GM10266 (cell line): Measurements from ENCODE around the gene LMNB1.
"Not testable (repeated sequence)": the region's sequence is repeated elsewhere in the genome, so short reads cannot be mapped to it uniquely, and the experiment has no call there.

Experiments used
- DNase-seq: peaks from one replicate; pipeline ENCODE4 v3.0.0; 2012; ENCODE audit errors: extremely low spot score
- TF ChIP-seq, protein P1 (sequence below): IDR thresholded peaks from 2 replicates; pipeline ENCODE4 v1.5.1; 2012; ENCODE audit warnings: mild to moderate bottlenecking, low read depth; ENCODE audit not compliant: control insufficient read depth, insufficient read depth; ENCODE audit errors: missing control alignments

LMNB1 gene

DNA sequence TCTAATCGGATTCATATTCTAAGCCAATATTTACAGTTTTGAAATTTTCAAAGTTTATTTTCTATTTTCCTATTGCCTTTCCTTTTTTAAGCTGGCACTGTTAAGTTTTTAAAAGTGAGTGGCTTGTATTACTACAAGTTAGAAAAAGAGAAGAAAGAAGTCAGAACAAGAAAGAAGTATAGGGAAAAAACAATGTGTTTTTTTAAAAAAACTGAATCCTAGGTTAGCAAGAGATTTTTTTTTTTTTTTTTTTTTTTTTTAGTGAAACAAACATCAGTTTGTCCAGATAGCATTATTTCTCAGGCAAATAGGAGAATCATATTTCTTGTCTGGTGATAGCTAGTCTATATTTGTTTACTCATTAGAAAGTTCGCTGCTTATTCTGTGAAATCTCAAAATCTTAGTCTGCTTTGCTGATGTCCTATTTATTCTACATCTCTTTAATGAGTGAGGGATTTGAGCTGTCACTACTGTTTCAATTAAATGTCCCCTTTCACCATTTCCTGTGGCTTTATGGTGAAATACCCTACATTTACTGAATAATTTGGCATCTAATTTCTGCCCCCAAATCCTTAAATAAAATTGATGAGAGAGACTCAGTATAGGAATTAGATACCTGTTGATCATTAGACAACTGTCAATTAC is 19.1 kb upstream of the LMNB1 start:
- no peak for DNase-seq
- TF ChIP-seq, protein P1, sequence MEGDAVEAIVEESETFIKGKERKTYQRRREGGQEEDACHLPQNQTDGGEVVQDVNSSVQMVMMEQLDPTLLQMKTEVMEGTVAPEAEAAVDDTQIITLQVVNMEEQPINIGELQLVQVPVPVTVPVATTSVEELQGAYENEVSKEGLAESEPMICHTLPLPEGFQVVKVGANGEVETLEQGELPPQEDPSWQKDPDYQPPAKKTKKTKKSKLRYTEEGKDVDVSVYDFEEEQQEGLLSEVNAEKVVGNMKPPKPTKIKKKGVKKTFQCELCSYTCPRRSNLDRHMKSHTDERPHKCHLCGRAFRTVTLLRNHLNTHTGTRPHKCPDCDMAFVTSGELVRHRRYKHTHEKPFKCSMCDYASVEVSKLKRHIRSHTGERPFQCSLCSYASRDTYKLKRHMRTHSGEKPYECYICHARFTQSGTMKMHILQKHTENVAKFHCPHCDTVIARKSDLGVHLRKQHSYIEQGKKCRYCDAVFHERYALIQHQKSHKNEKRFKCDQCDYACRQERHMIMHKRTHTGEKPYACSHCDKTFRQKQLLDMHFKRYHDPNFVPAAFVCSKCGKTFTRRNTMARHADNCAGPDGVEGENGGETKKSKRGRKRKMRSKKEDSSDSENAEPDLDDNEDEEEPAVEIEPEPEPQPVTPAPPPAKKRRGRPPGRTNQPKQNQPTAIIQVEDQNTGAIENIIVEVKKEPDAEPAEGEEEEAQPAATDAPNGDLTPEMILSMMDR = no peak

DNA sequence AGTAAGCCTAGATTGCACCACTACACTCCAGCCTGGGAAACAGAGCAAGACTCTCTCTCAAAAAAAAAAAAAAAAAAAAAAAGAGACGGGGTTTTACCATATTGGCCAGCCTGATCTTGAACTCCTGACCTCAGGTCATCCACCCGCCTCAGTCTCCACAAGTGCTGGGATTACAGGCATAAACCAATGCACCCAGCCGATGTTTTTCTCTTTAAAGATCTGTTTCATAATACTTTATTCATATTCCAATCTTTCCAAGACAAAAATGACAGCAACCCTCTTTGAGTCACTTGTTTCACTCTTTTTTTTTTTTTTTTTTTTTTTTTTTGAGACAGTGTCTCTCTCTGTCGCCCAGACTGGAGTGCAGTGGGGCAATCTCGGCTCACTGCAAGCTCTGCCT is 13.6 kb upstream of the LMNB1 start:
- DNase-seq = no peak

DNA sequence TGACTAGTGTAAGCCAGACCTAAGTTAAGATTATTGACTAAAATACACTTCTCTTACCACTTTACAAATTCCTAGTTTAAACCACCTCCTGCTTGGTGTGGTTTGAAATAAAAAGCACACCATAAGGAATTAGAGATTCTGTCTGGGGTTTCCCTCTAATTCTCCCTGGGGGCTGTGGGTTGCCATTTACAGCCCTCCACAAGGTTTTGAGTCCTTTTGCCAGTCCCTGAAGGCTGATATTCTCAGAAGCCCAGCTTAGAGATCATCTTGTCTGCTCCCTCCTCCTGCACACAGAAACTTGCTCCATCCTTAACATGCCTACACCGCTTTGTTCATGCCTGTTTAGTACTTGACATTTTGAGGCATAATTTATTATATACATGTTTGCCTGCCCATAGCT is 7.2 kb upstream of the LMNB1 start:
- TF ChIP-seq, protein P1 = no peak
- no peak for DNase-seq

More for the DNA sequence above, 13.6 kb upstream of the LMNB1 start:
- TF ChIP-seq, protein P1 = no peak

DNA sequence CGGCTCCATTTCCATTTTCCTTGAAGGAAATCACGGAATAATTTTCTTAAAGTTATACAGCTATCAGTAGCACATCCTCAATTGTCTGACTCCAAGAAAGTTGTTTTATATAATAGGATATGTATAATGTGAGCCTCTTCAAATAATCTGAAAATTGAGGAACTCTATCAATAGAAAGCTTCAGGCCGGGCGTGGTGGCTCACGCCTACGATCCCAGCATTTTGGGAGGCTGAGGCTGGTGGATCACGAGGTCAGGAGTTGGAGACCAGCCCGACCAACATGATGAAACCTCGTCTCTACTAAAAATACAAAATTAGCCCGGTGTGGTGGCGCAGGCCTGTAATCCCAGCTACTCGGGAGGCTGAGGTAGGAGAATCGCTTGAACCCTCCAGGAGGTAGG is 3.4 kb upstream of the LMNB1 start:
- not testable (repeated sequence) for DNase-seq

DNA sequence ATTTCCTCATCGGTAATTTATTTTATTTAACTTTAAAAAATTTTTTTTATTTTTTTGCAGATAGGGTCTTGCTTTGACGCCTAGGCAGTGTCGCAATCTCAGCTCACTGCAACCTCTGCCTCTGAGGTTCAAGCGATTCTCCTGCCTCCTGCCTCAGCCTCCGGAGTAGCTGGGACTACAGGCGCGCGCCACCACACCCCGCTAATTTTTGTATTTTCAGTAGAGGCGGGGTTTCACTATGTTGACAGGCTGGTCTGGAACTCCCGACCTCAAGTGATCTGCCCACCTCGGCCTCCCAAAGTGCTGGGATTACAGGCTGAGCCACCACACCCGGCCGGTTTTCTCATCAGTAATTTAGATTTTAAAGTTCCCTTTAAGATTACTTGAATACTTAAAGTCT is 2.3 kb upstream of the LMNB1 start:
- not testable (repeated sequence) for DNase-seq

DNA sequence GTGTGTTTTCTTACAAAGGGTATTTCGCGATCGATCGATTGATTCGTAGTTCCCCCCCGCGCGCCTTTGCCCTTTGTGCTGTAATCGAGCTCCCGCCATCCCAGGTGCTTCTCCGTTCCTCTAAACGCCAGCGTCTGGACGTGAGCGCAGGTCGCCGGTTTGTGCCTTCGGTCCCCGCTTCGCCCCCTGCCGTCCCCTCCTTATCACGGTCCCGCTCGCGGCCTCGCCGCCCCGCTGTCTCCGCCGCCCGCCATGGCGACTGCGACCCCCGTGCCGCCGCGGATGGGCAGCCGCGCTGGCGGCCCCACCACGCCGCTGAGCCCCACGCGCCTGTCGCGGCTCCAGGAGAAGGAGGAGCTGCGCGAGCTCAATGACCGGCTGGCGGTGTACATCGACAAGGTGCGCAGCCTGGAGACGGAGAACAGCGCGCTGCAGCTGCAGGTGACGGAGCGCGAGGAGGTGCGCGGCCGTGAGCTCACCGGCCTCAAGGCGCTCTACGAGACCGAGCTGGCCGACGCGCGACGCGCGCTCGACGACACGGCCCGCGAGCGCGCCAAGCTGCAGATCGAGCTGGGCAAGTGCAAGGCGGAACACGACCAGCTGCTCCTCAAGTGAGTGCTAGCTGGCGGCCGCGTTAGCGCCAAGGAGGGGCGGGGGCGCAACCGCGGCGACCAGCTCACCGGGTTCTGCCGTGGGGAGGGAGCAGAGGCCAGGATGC is 480 bp downstream of the LMNB1 start:
- DNase-seq = no peak

DNA sequence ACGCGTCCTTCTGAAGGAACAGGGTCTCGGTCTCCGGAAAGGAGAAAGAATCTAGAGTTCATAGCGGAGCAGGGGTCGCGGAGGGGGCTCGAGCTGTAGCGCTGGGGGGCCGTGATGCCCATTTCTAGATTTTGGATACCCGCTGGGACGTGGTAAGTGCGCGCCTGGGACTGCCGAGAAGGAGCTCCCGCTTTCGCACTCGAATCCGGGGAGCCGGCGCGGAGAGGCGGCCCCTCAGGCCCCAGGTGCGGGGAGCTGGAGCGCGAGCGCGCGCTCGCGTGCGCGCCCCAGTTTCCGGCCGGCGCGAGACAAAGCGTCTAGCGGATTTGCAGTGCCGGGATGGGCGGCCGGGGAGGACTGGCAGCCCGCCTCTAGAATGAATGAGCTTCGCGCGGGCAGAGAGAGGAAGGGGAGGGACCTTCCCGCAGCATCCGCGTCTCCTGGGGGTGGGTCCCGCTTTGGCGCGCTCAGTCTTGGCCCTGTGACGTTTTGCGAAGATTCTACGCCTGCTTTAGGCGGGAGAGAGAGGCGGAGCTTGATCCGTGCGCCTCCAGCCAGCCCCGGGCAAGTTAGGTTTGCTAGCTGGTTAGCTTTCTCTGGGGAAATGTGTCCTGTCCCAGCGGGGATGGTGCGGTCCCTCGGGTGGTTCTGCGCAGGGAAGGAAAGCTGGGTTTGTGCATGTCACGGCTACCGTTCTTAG is 1.2 kb downstream of the LMNB1 start:
- peak; percentile 86 for DNase-seq

More for the DNA sequence above, 480 bp downstream of the LMNB1 start:
- TF ChIP-seq, protein P1 = peak; percentile 25

More for the DNA sequence above, 1.2 kb downstream of the LMNB1 start:
- TF ChIP-seq, protein P1 = no peak
